Astrocyte of the spinal cord (primary cell): Measurements from ENCODE around the gene SLC9B2.

Experiments
- DNase-seq: peaks from one replicate; pipeline ENCODE4 v3.0.0; 2011; ENCODE audit warnings: low read depth, low spot score
- H3K4me3 ChIP-seq: 2 replicates; pipeline ENCODE4 v1.5.1; 2011; ENCODE audit warnings: low read depth, mild to moderate bottlenecking, low read length, moderate library complexity
- in situ Hi-C: cut with HindIII; loops from 2 replicates; pipeline ENCODE4 v1.10.0; 2017; ENCODE audit warnings: low sequenced_read_pairs
- TF ChIP-seq, protein P1 (sequence below): IDR thresholded peaks from 2 replicates; pipeline ENCODE4 v1.5.1; 2012; ENCODE audit warnings: low read depth, mild to moderate bottlenecking, low read length, inconsistent platforms

SLC9B2 gene

DNA sequence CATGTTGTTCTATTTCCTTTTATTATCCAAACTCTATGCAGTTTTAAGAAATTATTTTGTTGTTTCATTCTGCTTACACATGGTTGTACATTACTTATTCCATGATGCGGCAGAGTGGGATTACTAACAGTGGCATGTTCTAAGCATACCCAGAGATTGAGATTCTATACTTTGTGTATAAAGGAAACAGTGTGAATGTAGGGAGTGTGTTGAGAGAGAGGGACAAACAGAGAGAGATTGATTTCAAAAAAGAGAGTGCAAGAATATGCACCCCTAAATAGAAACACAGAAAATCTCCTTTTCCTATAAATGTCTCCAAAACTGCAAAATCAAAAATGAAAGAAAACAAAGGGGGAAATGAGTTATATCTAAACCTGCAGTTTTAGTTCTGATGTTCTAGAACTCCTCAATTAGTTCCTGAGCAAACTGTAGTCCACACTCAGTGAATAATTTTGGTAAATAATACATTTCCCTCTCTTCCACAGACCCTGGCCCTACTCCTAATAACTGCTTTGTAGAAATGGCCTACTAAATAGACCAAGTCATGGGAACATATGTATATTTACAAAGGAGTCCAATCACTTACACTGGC lies 88.0 kb downstream of the SLC9B2 start:
- TF ChIP-seq, protein P1, sequence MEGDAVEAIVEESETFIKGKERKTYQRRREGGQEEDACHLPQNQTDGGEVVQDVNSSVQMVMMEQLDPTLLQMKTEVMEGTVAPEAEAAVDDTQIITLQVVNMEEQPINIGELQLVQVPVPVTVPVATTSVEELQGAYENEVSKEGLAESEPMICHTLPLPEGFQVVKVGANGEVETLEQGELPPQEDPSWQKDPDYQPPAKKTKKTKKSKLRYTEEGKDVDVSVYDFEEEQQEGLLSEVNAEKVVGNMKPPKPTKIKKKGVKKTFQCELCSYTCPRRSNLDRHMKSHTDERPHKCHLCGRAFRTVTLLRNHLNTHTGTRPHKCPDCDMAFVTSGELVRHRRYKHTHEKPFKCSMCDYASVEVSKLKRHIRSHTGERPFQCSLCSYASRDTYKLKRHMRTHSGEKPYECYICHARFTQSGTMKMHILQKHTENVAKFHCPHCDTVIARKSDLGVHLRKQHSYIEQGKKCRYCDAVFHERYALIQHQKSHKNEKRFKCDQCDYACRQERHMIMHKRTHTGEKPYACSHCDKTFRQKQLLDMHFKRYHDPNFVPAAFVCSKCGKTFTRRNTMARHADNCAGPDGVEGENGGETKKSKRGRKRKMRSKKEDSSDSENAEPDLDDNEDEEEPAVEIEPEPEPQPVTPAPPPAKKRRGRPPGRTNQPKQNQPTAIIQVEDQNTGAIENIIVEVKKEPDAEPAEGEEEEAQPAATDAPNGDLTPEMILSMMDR: no peak
- in situ Hi-C loops: no loop called here
- no peak for DNase-seq
- no peak overlapping the region for H3K4me3 ChIP-seq

DNA sequence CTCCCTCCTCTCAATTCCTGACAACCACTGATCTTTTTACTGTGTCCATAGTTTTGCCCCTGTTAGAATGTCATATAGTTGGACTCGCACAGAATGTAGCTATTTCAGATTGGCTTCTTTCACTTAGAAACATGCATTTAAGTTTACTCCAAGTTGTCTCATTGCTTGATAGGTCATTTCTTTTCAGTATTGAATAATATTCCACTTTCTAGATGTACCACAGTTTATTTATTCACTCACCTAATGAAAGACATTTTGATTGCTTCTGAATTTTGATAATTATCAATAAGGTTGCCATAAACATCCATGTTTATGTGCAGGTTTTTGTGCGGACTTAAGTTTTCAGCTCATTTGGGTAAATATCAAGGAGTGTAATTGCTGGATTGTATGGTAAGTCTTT lies 95.6 kb downstream of the SLC9B2 start:
- DNase-seq: no peak
- TF ChIP-seq, protein P1: no peak

More for the DNA sequence above, 95.6 kb downstream of the SLC9B2 start:
- in situ Hi-C loops: no loop called here
- H3K4me3 ChIP-seq: no peak overlapping the region
